SJSA1 (cell line): ENCODE measurements around the gene NAALAD2. TPM values are rescaled to one million over a fixed set of nuclear protein-coding genes. Genes with fewer than 3 reads are reported as not detected.
"Not testable (repeated sequence)": the region's sequence is repeated elsewhere in the genome, so short reads cannot be mapped to it uniquely, and the experiment has no call there.

ENCODE experiments used
- DNase-seq, 2 experiments: peaks; one replicate each; pipeline ENCODE4 v3.0.0-alpha.2; 2015 to 2020; ENCODE audit warnings: low spot score in 2 of 2, low read depth in 1 of 2
- H3K27ac ChIP-seq: fragments of 250-450 bp; sonication (Bioruptor Pico); 2 replicates; pipeline ENCODE4 v1.5.1; 2020; ENCODE audit warnings: mild to moderate bottlenecking, moderate library complexity
- H3K27me3 ChIP-seq: fragments of 250-450 bp; sonication (Bioruptor Pico); replicated peaks from 2 replicates; pipeline ENCODE4 v1.5.1; 2020; ENCODE audit warnings: mild to moderate bottlenecking, moderate library complexity
- H3K36me3 ChIP-seq: fragments of 250-450 bp; sonication (Bioruptor Pico); 2 replicates; pipeline ENCODE4 v1.5.1; 2020; ENCODE audit warnings: mild to moderate bottlenecking
- H3K4me1 ChIP-seq: fragments of 250-450 bp; sonication (Bioruptor Pico); replicated peaks from 2 replicates; pipeline ENCODE4 v1.6.1; 2021; ENCODE audit warnings: mild to moderate bottlenecking
- H3K4me3 ChIP-seq: fragments of 250-450 bp; sonication (Bioruptor Pico); 2 replicates; pipeline ENCODE4 v1.5.1; 2020; ENCODE audit warnings: mild to moderate bottlenecking
- H3K9me3 ChIP-seq: fragments of 250-450 bp; sonication (Bioruptor Pico); replicated peaks from 2 replicates; pipeline ENCODE4 v1.5.1; 2020; ENCODE audit warnings: mild to moderate bottlenecking
- total RNA-seq: library from RNA; depleted of rRNA; stranded (reverse); fragments of >200 nt; shearing (Covaris generic); gene quantifications from 2 replicates; pipeline ENCODE4 v1.2.3, GENCODE V29; 2014

The NAALAD2 gene
- total RNA-seq, 1 experiment from 2014 or later, result not detected

- H3K36me3 ChIP-seq, H3K9me3 ChIP-seq, DNase-seq: not testable (repeated sequence)
These were observed 32.6 kb downstream of the NAALAD2 start for GRCh38 chr11:90166982-90167573.

GRCh38 chr11:90167704-90168103 is 33.2 kb downstream of the NAALAD2 start:
- not testable (repeated sequence) for H3K9me3 ChIP-seq, H3K4me1 ChIP-seq, H3K27me3 ChIP-seq, DNase-seq, H3K4me3 ChIP-seq, H3K27ac ChIP-seq, H3K36me3 ChIP-seq

More at GRCh38 chr11:90166982-90167573, 32.6 kb downstream of the NAALAD2 start:
- not testable (repeated sequence) for H3K4me1 ChIP-seq, H3K27me3 ChIP-seq, H3K27ac ChIP-seq, H3K4me3 ChIP-seq

GRCh38 chr11:90168571-90168970 is 34.1 kb downstream of the NAALAD2 start:
- H3K4me1 ChIP-seq, result no peaks in the 10 kb centered on the region
- no peak overlapping the region for H3K4me3 ChIP-seq
- no peaks in the 10 kb centered on the region for H3K36me3 ChIP-seq
- DNase-seq, result no peak
- no peaks in the 10 kb centered on the region for H3K27me3 ChIP-seq
- H3K9me3 ChIP-seq, result no peaks in the 10 kb centered on the region
- H3K27ac ChIP-seq, result no peak overlapping the region

DNA sequence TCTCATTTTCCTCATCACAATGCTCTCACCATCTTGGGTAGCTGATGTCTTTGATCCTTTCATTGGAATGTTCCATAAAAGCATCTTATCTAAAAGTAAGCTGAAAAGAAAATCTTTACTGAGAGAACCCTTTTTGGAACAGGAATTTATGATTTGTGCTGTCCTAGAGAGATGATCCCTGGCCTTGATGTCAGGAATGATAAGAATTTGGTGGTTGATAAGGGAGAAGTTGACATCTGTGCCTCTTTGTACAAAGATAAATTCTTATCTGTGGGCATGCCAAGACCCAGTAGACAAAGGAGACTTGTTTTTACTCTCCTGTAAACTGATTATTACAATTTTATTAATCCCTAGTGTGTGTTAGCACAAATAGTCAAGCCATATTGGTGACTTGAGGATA is 36.9 kb downstream of the NAALAD2 start:
- H3K4me1 ChIP-seq, result no peaks in the 10 kb centered on the region
- H3K9me3 ChIP-seq, result no peaks in the 10 kb centered on the region
- H3K4me3 ChIP-seq, result no peak overlapping the region
- H3K36me3 ChIP-seq, result no peaks in the 10 kb centered on the region
- H3K27ac ChIP-seq, result no peak overlapping the region
- no peak for DNase-seq
- H3K27me3 ChIP-seq, result no peaks in the 10 kb centered on the region

DNA sequence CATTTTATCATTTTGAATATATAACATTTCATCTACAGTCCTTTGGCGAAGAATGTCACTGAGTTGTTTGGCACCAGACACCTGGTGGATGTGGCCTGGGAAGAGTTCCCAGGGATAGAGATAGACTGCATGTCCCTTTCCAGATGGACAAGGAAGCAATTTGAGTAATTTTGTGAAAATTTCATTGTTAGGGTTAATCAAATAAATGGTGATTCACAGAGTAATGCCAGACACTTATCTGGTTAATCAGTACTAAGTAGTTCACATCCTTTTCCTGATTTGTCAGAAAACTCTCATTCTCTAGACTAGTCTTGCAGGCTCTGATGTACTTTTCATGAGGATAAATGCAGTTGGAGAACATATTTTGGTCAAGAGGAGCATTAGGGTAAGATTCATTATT is 41.6 kb downstream of the NAALAD2 start:
- Histone ChIP-seq H3K4me3 (no peak overlapping the region), H3K27me3 (no peaks in the 10 kb centered on the region), H3K36me3 (no peaks in the 10 kb centered on the region), H3K9me3 (no peaks in the 10 kb centered on the region), H3K4me1 (no peaks in the 10 kb centered on the region), H3K27ac (no peak overlapping the region)
- no peak for DNase-seq

- Histone ChIP-seq H3K27me3 (no peaks in the 10 kb centered on the region), H3K9me3 (no peaks in the 10 kb centered on the region), H3K4me3 (no peak overlapping the region), H3K27ac (no peak overlapping the region), H3K36me3 (no peaks in the 10 kb centered on the region), H3K4me1 (no peaks in the 10 kb centered on the region)
- no peak for DNase-seq
These were observed 44.3 kb downstream of the NAALAD2 start for GRCh38 chr11:90178751-90179150.

DNA sequence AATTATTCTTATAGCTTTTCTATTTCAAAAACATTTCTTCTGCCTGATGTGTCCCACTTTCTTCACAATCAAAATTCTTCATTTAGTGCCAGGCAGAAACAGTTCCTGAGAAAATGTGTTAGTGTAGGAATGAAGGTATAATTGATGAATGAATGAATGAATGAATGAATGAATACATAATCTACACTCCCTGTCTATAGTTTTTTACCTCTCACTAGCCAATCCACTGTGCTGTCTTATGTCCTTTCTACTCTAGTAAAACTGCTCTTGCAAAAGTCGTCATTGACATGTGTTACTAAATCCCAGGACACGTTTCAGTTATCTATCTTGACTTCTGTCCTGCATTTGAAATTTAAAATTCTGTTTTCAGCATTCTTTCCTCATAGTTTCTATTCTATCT is 45.5 kb downstream of the NAALAD2 start:
- no peaks in the 10 kb centered on the region for H3K4me1 ChIP-seq
- DNase-seq, result no peak

DNA sequence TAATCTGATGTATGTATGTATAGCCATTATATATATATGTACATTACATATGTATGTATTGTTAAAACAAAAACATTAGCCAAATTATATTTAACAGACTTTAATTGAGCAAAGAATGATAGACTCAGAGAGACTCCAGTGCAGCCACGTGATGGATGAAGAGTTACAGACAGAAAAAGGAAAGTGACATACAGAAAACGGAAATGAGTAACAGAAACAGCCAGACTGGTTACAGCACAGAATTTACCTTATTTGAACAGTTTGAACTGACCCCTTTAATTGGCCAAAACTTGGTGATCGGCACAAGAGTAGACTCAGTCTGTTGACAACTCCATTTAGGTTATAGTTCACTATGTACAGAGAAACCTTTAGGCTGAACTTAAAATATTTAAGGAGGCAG is 53.4 kb downstream of the NAALAD2 start:
- Histone ChIP-seq H3K9me3 (no peaks in the 10 kb centered on the region), H3K4me1 (no peaks in the 10 kb centered on the region), H3K27me3 (no peaks in the 10 kb centered on the region), H3K36me3 (no peaks in the 10 kb centered on the region), H3K4me3 (no peak overlapping the region), H3K27ac (no peak overlapping the region)
- no peak for DNase-seq

More for the DNA sequence above, 45.5 kb downstream of the NAALAD2 start:
- Histone ChIP-seq H3K9me3 (no peaks in the 10 kb centered on the region), H3K27ac (no peak overlapping the region), H3K27me3 (no peaks in the 10 kb centered on the region), H3K4me3 (no peak overlapping the region), H3K36me3 (no peaks in the 10 kb centered on the region)

DNA sequence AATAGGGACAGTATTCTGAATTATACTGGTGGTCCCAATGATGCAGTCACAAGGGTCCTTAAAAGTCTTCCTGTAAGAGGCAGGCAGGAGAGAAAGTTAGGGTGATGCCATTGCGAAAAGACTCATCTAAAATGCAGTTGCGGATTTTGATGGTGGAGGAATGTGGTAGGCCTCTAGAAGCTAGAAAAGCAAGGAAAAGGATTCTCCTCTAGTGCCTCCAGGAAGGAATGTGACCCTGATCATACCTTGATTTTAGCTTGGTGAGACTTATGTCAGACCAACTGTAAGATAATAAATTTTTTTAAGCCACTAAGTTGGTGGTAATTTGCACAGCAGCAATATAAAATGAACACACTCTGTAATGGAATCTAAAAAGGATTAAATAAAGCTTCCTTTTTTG is 54.5 kb downstream of the NAALAD2 start:
- Histone ChIP-seq H3K27ac (no peak overlapping the region), H3K4me3 (no peak overlapping the region), H3K4me1 (no peaks in the 10 kb centered on the region), H3K27me3 (no peaks in the 10 kb centered on the region), H3K36me3 (no peaks in the 10 kb centered on the region), H3K9me3 (no peaks in the 10 kb centered on the region)
- no peak for DNase-seq

DNA sequence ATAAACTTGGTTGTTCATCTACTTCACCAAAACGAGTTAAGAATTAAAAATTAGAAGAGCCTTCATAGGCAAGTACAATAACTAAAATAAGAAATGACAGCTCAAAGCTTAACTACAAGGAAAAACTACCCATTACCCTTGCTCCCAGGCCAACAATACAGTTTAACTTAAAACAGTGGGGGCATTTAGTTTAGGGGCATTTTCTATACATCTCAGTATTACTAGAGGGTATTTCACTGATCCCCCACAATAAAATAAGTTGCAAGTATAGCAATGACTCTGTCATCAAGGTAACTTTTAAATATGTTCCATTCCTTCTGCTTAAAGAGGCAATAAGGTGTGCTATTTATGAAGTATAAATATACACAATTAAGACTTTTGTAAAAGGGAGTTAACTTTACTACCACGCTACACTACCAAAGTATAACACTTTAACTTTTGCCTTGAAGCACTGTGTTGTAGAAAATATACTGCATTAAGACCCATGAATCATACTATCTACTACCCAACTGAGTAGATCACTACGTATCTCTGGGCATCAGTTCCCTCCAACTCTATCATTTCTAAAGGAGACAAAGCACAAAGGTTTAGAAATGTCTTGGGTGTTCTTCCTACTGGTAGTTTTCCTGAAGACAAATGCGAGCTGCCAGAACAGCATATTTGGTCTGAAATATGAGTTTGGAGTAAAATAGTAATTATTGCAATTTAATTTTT is 58.6 kb downstream of the NAALAD2 start:
- Histone ChIP-seq H3K9me3 (no peaks in the 10 kb centered on the region), H3K27ac (no peak overlapping the region), H3K36me3 (no peaks in the 10 kb centered on the region; the same call in 1 of the 2 replicates), H3K4me3 (no peak overlapping the region), H3K27me3 (no peaks in the 10 kb centered on the region), H3K4me1 (no peaks in the 10 kb centered on the region)
- no peak for DNase-seq

DNA sequence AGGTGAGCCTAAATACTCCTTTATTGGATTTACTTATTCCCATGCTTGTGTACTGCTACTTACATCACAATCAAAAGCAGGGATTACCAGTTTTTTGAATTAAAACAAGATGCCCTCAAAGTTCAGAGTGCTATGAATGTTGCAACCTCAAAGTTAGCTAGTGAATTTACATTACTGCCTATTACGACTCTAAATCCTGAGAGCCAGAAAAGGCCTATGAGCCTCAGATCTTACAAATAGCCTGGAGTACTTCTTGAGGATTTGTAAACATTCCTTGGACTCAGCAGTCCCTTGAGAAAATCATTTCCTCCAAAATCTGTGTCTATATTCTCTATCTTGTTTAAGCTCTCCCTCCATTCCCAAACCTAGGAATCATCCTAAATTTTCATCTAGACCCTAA is 62.9 kb downstream of the NAALAD2 start:
- no peak for DNase-seq
- H3K36me3 ChIP-seq, result peaks cover 3% of the 10 kb centered on the region

DNA sequence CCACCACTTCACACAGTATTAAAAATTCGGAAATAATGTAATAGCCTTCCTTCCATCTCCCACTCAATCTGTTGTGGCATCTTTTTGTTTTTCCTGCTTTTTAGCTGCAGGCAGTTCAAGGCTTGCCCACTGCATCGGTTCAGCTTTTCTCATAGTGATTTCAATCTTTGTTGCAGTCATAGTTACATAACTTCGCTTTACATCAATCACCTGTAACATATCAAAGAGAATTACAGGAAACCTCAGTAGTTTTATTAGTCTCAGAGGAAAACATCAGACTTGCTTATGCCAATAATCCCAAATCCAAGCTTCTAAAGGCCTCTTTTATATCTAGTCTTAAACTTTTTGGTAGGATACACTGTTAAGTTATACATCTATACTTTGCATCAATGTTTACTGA is 67.9 kb downstream of the NAALAD2 start:
- H3K4me3 ChIP-seq, result no peak overlapping the region
- peaks cover 24% of the 10 kb centered on the region for H3K36me3 ChIP-seq
- no peaks in the 10 kb centered on the region for H3K27me3 ChIP-seq
- no peaks in the 10 kb centered on the region for H3K4me1 ChIP-seq
- DNase-seq, result no peak
- no peaks in the 10 kb centered on the region for H3K9me3 ChIP-seq
- no peak overlapping the region for H3K27ac ChIP-seq

More for the DNA sequence above, 62.9 kb downstream of the NAALAD2 start:
- H3K27me3 ChIP-seq, result no peaks in the 10 kb centered on the region
- no peak overlapping the region for H3K4me3 ChIP-seq
- no peaks in the 10 kb centered on the region for H3K4me1 ChIP-seq
- no peak overlapping the region for H3K27ac ChIP-seq
- no peaks in the 10 kb centered on the region for H3K9me3 ChIP-seq

DNA sequence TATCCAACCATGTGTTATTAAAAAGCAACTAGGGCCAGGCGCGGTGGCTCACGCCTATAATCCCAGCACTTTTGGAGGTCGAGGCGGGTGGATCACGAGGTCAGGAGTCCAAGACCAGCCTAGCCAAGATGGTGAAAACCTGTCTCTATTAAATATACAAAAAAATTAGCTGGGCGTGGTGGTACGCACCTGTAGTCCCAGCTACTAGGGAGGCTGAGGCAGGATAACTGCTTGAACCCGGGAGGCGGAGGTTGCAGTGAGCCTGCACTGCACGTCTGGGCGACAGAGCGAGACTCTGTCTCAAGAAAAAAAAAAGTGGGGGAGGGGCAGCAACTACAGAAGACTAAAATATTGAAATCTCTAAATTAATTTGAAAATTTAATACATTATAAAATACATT is 69.9 kb downstream of the NAALAD2 start:
- Histone ChIP-seq H3K4me3 (no peak overlapping the region), H3K9me3 (no peaks in the 10 kb centered on the region), H3K36me3 (peaks cover 26% of the 10 kb centered on the region), H3K27me3 (no peaks in the 10 kb centered on the region), H3K27ac (no peak overlapping the region), H3K4me1 (no peaks in the 10 kb centered on the region)
- DNase-seq, result no peak

- peaks cover 32% of the 10 kb centered on the region for H3K36me3 ChIP-seq
- H3K27me3 ChIP-seq, result no peaks in the 10 kb centered on the region
- H3K9me3 ChIP-seq, result no peaks in the 10 kb centered on the region
- H3K4me1 ChIP-seq, result no peaks in the 10 kb centered on the region
- no peak overlapping the region for H3K27ac ChIP-seq
- no peak overlapping the region for H3K4me3 ChIP-seq
- DNase-seq, result peak in 1 of 2 experiments; percentile 35
These were observed 70.6 kb downstream of the NAALAD2 start for GRCh38 chr11:90204832-90205646.
